HG03060 (cell line): ENCODE measurements around the gene PTPRA.

Experiments used
- ATAC-seq: cut with Tn5 transposase; IDR thresholded peaks from one replicate; pipeline ENCODE4 v1.9.1; 2021; ENCODE audit warnings: low read depth, moderate number of reproducible peaks; ENCODE audit not compliant: unreplicated experiment

Gene PTPRA

DNA sequence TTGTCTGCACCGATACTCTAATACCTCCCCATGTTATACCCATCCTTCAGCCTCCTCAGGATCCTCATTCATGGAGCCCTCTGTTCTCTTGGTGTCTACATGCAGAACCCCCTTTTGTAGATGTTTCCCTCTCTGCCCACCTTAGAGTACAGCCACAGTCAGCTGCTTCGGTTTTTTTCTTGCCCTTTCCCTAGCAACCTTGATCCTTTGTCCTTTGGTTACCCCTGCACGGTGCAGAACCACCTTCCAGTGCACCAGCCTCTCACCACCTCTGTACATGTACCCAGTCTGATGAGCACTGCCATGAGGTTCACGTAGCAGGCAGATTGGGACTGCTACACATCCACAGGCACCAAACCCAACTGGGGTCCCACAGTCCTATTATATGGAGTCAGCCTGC, 25.5 kb upstream of the PTPRA start:
- ATAC-seq, result no peak

DNA sequence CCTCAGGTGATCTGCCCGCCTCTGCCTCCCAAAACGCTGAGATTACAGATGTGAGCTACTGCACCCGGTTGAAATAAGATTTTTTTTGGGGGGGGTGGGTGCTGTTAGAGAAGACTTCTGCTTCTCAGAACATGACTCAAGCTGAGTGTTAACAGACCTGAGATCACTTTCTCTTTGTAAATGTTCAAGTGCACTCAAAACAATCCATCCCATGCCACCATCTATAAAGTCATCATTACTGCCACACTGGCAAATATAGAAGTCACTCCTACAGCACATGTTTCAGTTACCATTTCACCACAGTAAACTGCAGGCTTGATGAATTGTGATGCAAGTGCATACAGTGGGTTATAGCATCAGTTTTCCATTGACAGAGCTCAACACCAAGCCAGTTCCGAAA, 23.8 kb upstream of the PTPRA start:
- no peak for ATAC-seq

DNA sequence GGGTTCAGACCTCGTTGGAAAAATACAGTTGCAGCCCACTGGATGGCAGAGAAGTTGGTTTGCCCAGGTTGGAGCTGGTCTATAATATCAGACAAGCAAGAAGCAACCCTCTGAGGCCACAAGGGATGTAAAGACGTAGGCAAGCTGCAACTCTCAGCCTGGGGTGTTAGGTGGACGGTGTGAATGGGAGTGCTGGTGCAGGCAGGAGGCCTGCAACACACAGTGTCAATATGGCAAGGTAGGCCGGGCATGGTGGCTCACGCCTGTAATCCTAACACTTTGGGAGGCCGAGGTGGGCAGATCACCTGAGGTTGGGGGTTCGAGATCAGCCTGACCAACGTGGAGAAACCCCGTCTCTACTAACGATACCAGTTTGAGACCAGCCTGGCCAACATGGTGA, 22.2 kb upstream of the PTPRA start:
- no peak for ATAC-seq

DNA sequence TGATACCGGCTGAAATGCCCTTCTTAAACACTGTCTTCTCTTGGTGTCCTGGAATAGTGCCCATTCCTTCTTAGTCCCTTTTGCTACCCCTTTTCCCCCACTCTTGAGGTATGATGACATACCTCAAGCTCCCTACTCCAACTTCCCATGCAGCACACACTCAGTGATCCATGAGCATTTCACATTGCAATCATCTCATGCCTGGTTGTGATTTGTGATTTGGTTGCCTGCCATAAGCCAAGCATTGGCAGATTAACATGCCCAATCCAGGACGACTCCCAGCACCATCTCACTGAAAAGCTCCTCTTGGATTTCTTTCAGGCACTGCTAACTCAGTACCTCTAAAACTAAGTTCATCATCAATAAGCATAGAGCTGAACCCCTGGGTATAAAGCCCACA, 14.7 kb upstream of the PTPRA start:
- no peak for ATAC-seq

DNA sequence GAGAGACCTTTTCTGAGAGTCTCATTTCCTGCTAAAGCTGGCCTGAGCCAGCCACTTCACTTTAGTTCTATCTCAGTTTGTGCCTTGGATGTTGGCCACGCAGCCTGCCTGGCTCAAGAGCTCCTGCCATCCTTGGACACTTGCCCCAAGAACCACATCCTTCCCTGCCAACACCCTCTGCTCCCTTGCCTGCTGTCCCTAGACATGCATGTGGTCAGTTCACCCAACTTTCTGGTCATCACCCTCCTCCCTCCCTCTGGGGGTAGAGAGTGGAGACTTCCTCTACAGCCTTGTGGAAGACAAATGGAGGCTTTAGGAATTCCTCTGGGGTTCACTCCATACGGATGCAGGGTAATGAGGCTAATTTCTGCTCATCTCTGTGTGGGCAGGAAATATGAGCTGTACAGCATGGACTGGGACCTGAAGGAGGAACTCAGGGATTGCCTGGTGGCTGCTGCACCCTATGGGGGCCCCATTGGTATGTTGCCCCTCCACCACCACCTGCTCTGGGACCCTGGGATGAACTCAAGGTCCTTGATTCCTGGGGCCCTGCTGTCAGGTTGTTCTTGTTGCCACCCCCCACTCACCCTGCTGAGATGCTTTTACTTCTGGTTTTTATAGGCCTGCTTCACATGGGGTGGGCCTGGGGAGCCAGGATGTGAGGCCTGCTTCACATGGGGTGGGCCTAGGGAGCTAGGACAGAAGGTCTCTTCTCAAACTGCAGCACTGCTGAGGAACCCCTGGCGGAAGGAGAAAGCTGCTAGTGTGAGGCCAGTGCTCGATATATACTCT, 13.8 kb upstream of the PTPRA start:
- no peak for ATAC-seq

DNA sequence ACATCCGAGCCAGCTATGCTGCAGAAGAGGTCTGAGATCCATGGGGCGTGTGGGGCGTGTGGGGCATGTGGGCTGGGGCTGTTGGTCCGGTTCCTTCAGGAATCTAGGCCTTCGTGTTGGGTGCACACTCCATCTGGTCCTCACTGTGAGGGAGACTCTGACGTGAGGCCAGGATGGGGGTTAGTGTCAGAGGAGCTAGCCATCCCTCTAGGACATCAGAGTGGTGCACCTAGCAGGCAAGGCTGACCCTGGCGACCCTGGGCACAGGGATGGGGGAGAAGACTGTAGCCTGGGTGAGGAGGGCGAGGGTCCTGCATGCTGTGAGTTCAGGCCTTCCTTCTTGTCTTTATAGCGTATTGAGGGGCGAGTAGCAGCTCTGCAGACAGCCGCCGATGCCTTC, 8.7 kb upstream of the PTPRA start:
- no peak for ATAC-seq

DNA sequence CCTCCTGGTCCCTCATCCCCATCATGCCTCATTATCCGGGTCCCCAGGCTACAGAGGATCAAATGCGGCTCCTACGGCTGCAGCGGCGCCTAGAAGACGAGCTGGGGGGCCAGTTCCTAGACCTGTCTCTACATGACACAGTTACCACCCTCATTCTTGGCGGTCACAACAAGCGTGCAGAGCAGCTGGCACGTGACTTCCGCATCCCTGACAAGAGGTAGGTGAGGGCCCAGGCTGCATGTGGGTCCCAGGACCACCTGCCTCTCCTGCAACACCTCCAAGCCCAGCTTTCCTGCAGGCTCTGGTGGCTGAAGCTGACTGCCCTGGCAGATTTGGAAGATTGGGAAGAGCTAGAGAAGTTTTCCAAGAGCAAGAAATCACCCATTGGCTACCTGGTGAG, 8.2 kb upstream of the PTPRA start:
- no peak for ATAC-seq

DNA sequence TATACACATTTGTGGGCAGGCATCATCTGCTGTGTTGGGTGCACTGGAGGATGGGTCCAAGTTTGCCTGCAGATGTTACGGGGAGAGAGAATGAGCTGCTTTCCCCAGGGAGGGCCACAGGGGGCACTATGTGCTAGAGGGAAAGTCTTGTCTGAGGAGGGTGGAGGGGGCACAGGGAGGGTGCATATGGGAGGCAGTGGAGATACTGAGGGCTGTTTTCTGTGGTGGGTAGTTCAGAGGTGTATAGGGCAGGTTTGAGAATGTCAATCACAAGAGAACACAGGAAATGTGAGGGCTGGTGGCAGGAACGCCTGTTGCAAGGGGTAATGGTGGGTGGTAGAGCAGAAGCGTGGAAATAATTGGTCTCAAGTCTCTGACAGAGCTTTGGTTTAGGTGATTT, 7.7 kb upstream of the PTPRA start:
- no peak for ATAC-seq

DNA sequence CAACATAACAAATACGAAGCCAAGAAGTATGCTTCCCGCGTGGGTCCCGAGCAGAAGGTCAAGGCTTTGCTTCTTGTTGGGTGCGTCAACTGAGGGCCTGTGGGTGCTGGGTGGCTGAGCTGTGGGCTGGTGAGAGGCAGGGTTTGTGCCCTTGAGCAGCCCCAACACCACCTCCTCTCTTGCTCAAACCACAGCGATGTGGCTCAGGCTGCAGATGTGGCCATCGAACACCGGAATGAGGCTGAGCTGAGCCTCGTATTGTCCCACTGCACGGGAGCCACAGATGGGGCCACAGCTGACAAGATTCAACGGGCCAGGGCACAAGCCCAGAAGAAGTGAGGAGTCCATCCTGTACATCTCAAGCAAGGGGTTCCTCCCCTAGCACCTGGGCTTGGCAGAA, 7.0 kb upstream of the PTPRA start:
- ATAC-seq, result no peak

DNA sequence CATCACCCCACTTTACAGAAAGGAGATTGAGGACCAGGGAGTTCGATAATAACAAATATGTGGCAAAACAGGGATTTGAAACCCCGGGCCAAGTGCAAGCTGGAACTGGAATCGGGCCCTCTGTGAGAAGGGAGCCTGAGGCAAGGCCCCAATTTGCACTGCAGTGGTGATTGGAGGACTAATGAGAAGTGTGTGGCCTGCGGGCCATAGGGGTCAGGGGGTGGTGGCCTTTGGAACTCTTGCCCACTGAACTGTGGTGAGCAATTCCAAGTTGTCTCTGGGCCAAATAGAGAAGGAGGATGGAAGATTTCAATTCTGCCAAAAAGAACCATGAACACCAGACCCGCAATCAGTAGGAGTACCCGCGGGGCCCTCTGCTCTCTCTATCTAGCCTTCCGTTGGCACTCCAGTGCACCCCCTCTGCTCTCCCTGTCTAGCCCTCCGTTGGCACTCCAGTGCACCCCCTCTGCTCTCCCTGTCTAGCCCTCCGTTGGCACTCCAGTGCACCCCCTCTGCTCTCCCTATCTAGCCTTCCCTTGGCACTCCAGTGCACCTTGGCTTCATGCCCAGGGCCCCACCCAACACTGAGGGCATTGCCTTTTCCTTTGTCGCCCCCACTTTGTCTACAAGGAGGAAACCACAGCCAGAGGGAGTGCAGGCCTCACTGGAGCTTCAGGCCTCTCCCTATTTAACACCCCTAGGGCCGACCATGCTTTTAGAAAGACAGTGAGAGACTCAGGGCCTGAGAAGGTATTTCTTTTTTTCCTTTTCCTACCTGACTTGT, 6.0 kb upstream of the PTPRA start:
- no peak for ATAC-seq

DNA sequence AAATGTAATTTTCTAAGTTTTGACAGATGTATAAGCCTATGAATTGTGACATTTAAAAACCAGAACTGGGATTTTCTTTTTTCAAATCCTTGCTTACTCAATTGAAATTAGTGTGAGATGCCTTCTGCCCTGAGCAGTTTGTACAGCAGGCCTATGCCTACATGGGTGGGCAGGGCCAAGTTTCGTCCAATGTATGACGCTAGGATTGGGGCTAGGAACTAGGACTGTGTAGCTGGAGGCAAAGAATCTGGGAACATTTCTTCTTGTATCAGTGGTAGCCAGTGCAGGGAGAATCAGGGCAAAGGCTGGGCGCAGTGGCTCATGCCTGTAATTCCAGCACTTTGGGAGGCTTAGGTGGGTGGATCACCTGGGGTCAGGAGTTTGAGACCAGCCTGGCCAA, 3.9 kb upstream of the PTPRA start:
- ATAC-seq, result no peak

DNA sequence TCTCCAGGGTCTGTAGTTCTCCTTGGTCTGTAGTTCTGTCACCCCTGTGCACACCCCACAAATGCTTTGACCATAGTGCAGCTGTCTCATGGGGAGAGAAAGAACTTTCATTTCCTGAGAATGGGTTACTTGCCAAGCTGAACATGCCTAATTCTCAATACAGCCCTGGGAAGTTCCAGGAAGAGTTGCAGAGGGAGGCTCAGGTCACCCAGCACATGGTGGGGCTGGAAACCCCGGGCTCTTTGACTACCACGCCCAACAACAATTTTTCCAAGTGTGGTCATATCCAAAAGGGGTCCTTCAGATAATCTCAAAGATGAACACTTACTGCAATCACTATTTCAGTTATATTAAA, 2.2 kb upstream of the PTPRA start:
- no peak for ATAC-seq

DNA sequence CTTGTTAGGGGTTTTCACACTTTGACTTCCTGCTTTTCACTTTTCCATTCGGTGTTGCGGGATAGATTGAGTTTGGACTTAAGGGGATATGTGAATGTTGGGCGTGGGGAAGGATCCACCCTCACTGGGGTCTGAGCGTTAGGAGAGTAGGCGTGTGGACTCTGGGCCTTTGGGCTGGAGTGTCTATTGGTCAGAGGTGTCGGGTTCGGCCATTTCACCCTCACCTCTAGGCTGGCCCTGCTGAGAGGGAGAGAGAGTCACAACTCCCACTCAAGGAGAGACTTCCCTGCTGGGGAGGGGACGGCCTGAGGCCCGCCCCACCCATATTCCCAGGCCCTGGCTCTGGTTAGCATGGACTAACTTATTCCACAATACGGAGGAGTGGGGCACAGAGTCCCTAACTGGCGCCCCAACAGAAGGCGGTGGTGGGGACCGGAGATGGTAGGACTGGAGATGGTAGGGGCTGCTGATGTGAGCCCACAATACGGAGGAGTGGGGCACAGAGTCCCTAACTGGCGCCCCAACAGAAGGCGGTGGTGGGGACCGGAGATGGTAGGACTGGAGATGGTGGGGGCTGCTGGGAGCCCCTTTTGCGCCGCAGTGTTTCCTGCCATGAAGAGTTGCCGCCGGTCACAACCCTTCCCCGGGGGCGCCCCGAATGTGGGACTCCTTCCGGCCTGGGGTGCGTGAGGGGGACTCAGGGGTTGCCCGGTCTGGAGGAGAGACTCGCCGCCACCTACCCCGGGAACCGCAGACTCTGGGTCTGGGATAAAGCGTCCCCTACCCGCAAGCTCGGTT, 1.4 kb upstream of the PTPRA start:
- no peak for ATAC-seq

DNA sequence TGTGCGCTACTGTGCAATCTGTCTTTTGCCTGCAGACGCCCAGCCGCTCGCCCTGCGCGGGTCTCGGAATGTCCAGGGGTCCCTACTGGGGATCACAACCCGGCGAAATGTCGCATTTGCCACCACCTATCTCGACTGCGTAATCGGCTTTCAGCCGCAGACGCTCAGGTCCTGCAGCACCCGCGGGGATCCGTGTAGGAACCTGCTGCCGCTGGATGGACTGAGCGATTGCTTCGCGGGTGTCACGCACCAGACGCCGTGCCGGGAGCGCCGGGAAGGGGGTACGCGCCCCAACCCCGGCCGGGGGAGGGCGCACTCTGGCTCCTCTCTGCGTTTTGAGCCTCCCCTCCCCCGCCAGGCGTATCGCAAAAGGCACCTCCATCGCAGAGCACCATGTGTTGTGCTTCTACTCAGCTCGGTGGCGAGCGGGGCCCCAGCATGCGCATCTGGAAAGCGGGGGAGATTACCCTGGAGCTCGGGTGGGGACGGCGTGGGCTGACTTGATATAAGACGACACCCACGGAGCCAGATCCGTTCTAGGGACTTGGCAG, 747 bp upstream of the PTPRA start:
- no peak for ATAC-seq

DNA sequence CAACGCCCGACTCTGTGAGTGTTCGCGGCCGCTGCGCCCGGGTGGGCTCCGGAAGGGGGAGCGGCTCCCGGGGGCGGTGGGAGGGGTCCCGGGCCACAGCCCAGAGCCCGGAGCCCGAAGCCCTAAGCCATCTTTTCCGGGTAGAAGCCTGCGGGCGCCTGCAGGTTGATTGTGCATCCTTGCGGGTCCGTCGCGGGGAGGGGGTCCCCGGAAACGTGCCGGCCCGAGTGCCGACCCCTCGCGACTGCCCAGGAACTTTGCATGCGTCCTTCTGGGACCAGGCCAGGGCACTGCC, 413 bp downstream of the PTPRA start:
- no peak for ATAC-seq

DNA sequence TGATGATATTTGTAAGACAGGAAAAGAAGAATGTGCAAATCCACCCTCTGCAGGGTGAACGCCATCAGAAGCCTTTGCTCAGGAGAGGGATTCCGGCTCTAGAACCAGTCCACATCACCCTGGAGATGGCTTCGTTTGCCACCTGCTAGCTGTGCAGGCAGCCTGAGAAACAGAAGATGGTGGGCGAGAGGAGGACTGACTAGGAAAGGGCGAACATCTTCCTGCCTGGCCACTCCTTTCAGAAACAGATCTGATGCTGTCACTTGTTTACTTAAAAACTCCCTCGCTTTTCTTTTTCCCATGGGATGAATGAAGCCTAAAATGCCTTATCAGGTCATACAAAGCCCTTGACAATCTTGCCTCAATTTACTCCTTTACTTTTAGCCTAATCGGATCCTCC, 1.2 kb downstream of the PTPRA start:
- no peak for ATAC-seq

DNA sequence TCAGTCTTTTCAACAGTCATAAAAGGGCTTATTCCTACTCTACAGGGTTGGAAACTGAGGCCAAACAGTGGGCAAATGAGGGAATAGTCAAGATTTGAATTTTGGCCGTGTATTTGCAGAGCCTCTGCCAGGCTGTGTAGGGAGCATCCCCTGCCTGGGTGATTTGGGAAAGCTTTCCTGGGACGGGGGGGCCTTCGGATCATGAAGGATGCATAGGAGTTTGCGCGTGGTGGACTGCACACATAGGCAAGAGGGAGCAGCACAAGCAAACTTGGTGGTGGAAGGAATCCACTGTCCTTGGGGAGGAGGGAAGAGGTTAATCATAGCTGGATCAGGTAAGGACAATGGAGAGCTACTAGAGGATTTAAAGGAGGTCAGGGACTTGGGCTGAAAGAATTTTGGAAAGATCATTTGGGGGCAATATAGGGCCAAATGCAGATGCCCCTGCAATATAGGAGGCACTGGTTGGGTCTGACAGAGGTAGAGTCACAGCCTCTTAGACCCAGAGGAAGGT, 2.5 kb downstream of the PTPRA start:
- ATAC-seq, result no peak

DNA sequence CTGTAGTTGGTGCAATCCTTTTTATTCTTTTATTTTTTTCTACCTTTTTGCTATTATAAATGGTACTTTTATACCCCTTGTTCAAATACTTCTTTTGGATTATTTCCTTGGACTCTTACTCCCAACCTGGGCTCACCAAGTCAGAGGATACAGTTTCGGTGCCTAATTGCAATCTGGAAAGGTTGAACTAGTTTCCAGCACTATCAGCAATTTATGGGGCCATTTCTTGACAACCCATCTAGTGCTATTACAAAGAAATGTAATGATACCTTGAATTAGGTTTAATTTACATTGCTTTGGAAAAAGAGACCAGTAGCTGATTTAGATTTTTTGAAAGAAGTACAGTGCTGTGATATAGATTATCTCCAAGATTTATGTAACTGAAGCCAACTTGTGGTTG, 5.2 kb downstream of the PTPRA start:
- ATAC-seq, result no peak

DNA sequence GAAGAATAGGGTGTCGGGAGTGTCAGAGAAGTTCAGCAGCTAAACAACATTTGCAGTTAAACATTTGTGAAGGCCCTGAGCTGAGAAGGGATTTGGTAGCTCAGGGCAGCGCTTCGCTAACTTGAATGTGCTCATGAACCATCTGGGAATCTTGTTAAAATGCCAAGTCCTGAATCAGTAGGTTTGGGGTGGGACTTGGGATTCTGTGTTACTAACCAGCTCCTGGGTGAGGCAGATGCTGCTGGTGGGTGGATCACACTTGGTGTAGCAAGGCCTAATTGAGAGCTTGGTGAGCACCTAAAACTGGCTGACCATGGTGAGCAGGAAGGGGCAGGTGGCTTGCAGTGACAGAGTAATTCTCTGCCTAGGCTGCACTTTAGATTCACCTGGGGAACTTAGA, 5.9 kb downstream of the PTPRA start:
- no peak for ATAC-seq

DNA sequence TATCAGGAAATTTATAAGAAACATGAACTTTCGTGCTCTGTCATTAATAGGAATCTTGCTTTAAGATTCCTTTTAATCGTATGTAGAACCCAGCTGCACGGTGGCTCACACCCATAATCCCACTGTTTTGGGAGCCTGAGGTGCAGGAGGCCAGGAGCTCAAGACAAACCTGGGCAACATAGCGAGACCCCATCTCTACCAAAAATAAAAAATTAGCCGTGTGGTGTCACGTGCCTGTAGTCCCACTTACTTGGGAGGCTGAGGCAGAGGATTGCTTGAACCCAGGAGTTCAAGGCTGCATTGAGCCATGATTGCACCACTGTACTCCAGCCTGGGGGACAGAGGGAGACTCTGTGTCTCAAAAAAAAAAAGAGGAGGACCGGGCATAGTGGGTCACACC, 7.4 kb downstream of the PTPRA start:
- no peak for ATAC-seq
